Measurements from ENCODE around the gene SDR42E2. TPM values are rescaled to one million over a fixed set of nuclear protein-coding genes. Genes with fewer than 3 reads are reported as not detected.

The SDR42E2 gene
- total RNA-seq, 2 donors from 2014 or later = not detected

DNA sequence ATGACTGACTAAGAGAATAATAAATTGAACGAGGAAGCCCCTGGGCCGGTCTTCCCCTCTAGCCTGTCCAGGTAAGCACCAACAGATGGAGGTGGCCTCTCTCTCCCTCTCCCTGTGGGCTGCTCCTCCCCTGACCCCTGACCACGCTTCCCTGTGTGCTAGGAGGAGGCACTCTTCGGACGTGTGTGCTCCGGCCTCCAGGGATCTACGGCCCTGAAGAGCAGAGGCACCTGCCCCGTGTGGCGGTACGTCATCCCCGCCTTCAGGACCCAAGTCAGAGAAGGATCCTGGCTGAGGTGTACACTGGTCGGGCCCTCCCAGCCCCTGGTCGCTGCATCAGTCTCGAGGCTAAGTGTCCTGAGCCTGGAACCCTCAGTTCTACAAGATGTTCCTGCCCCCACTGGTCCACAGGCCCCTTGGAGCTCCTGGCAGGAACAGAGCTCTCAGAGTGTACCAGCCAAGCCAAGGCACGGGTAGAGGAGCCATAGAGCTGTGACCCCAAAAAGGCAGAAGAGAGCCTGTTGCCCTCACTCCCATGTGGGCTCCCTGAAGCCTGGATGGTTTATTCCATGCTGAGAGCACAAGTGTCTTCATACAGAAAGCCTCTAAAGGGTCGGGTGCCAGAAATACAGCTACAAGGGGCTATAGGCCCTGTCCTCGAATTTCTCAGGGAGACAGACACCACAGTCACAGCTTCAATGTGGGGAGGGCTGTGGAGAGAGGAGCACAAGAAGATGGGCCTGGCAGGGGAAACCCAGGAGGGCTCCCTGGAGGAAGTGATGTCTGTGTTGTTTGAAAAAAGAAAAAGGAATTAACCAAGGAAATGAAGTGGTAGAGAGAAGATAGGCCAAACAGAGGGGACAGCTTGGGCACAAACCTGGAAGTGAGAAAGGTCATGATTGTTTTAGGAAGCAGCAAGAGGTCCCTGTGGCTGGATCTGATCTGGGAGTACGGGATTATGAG lies 15.9 kb downstream of the SDR42E2 start:
- TF ChIP-seq, protein P1, sequence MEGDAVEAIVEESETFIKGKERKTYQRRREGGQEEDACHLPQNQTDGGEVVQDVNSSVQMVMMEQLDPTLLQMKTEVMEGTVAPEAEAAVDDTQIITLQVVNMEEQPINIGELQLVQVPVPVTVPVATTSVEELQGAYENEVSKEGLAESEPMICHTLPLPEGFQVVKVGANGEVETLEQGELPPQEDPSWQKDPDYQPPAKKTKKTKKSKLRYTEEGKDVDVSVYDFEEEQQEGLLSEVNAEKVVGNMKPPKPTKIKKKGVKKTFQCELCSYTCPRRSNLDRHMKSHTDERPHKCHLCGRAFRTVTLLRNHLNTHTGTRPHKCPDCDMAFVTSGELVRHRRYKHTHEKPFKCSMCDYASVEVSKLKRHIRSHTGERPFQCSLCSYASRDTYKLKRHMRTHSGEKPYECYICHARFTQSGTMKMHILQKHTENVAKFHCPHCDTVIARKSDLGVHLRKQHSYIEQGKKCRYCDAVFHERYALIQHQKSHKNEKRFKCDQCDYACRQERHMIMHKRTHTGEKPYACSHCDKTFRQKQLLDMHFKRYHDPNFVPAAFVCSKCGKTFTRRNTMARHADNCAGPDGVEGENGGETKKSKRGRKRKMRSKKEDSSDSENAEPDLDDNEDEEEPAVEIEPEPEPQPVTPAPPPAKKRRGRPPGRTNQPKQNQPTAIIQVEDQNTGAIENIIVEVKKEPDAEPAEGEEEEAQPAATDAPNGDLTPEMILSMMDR (conservative IDR thresholded peaks at IDR 0.05) = no peak
- no peaks in the 10 kb centered on the region for H3K36me3 ChIP-seq (ENCODE audit: control insufficient read depth, insufficient read depth, low read length)
- no peak for DNase-seq
- no peaks in the 10 kb centered on the region for H3K9me3 ChIP-seq (ENCODE audit: control insufficient read depth, low read length)
- 87% methylated on average over 12 to 18 of the region's 18 CpGs for WGBS, 2 experiments (ENCODE audit: insufficient coverage in 1 of 2, insufficient read length in 1 of 2)
- no peak overlapping the region for H3K27ac ChIP-seq (ENCODE audit: low read depth, low read length)
- H3K27me3 Mint-ChIP-seq (ENCODE audit: insufficient read depth) = peaks cover 7% of the 10 kb centered on the region
- no peaks in the 10 kb centered on the region for H3K9me3 Mint-ChIP-seq
- no peak overlapping the region for H3K4me3 ChIP-seq (ENCODE audit: low read length)
- no peaks in the 10 kb centered on the region for H3K36me3 Mint-ChIP-seq (ENCODE audit: low read depth)
- H3K4me3 Mint-ChIP-seq = no peak overlapping the region
- no peaks in the 10 kb centered on the region for H3K27me3 ChIP-seq (ENCODE audit: control insufficient read depth, insufficient read depth, low read length, poor library complexity, severe bottlenecking)
- no peaks in the 10 kb centered on the region for H3K4me1 ChIP-seq (ENCODE audit: control insufficient read depth, insufficient read depth, low read length)
- no peak overlapping the region for H3K27ac Mint-ChIP-seq
- H3K9ac ChIP-seq (ENCODE audit: extremely low read depth, low read length, poor library complexity, severe bottlenecking) = no peak overlapping the region
- H3K4me1 Mint-ChIP-seq = no peaks in the 10 kb centered on the region

DNA sequence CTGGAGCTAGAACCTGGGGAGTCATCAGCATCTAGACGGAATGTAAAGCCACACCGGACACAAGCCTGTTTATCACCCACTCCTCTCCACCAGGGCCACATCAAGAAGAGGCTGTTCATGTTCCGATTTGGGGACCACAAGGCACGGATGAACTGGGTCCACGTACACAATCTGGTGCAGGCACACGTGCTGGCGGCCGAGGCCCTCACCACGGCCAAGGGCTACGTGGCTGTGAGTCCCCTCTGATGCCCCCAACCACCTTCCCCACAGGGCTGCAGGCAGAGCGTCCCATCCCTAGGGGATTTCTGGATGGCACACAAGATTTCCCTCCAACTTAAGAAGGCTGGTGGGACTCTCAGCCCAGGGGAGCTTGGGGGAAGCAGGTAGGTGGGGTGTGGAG lies 19.1 kb downstream of the SDR42E2 start:
- no peak overlapping the region for H3K27ac Mint-ChIP-seq
- no peak overlapping the region for H3K4me3 ChIP-seq (ENCODE audit: low read length)
- no peak overlapping the region for H3K4me3 Mint-ChIP-seq
- H3K36me3 ChIP-seq (ENCODE audit: control insufficient read depth, insufficient read depth, low read length) = no peaks in the 10 kb centered on the region
- H3K4me1 Mint-ChIP-seq = no peaks in the 10 kb centered on the region
- H3K36me3 Mint-ChIP-seq (ENCODE audit: low read depth) = no peaks in the 10 kb centered on the region
- H3K27ac ChIP-seq (ENCODE audit: low read depth, low read length) = no peak overlapping the region
- H3K9me3 Mint-ChIP-seq = no peaks in the 10 kb centered on the region
- H3K9ac ChIP-seq (ENCODE audit: extremely low read depth, low read length, poor library complexity, severe bottlenecking) = no peak overlapping the region
- peaks cover 7% of the 10 kb centered on the region for H3K27me3 Mint-ChIP-seq (ENCODE audit: insufficient read depth)
- TF ChIP-seq, protein P1 (conservative IDR thresholded peaks at IDR 0.05) = no peak
- WGBS, 2 experiments (ENCODE audit: insufficient coverage in 1 of 2, insufficient read length in 1 of 2) = 87 to 88% methylated on average over 8 to 11 of the region's 11 CpGs
- no peak for DNase-seq
- H3K9me3 ChIP-seq (ENCODE audit: control insufficient read depth, low read length) = no peaks in the 10 kb centered on the region
- no peaks in the 10 kb centered on the region for H3K4me1 ChIP-seq (ENCODE audit: control insufficient read depth, insufficient read depth, low read length)
- no peaks in the 10 kb centered on the region for H3K27me3 ChIP-seq (ENCODE audit: control insufficient read depth, insufficient read depth, low read length, poor library complexity, severe bottlenecking)

DNA sequence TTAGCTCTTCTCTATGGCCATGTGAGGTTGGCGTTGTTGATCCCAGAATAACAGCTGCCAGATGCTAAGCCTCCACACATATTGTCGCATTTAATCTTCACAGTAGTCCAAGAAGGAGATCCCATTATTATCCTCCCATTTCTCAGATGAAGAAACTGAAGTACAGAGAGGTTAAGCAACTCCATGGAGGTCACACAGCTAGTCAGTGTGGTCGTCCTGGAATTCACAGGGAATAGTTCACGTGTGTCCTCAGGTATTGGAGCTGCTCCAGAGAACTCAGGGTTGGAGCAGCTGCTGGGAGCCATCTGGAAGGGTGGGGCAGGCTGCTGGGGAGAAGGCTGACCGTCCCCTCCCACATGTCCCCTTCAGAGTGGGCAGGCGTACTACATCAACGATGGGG lies 19.5 kb downstream of the SDR42E2 start:
- H3K27ac Mint-ChIP-seq = no peak overlapping the region
- H3K36me3 ChIP-seq (ENCODE audit: control insufficient read depth, insufficient read depth, low read length) = no peaks in the 10 kb centered on the region
- no peak for DNase-seq
- H3K27ac ChIP-seq (ENCODE audit: low read depth, low read length) = no peak overlapping the region
- H3K9ac ChIP-seq (ENCODE audit: extremely low read depth, low read length, poor library complexity, severe bottlenecking) = no peak overlapping the region
- no peaks in the 10 kb centered on the region for H3K9me3 Mint-ChIP-seq
- no peaks in the 10 kb centered on the region for H3K4me1 Mint-ChIP-seq
- H3K27me3 ChIP-seq (ENCODE audit: control insufficient read depth, insufficient read depth, low read length, poor library complexity, severe bottlenecking) = no peaks in the 10 kb centered on the region
- TF ChIP-seq, protein P1 (conservative IDR thresholded peaks at IDR 0.05) = no peak
- no peaks in the 10 kb centered on the region for H3K4me1 ChIP-seq (ENCODE audit: control insufficient read depth, insufficient read depth, low read length)
- no peak overlapping the region for H3K4me3 Mint-ChIP-seq
- H3K36me3 Mint-ChIP-seq (ENCODE audit: low read depth) = no peaks in the 10 kb centered on the region
- WGBS, 2 experiments (ENCODE audit: insufficient coverage in 1 of 2, insufficient read length in 1 of 2) = 86 to 88% methylated on average over 6 to 7 of the region's 7 CpGs
- H3K9me3 ChIP-seq (ENCODE audit: control insufficient read depth, low read length) = no peaks in the 10 kb centered on the region
- H3K27me3 Mint-ChIP-seq (ENCODE audit: insufficient read depth) = peaks cover 7% of the 10 kb centered on the region
- no peak overlapping the region for H3K4me3 ChIP-seq (ENCODE audit: low read length)
